COLO829 (cell line): ENCODE measurements around the gene AP2A2.

ENCODE experiments used
- DNase-seq: peaks from one replicate; pipeline ENCODE4 v3.0.0; 2012; ENCODE audit warnings: low spot score

Gene AP2A2

GRCh38 chr11:925496-926301 lies at the start of gene AP2A2:
AP2A2 (plus strand) TSS chr11:925870; CDS start chr11:926022, 152 bp downstream.
- peak; percentile 87 for DNase-seq

DNA sequence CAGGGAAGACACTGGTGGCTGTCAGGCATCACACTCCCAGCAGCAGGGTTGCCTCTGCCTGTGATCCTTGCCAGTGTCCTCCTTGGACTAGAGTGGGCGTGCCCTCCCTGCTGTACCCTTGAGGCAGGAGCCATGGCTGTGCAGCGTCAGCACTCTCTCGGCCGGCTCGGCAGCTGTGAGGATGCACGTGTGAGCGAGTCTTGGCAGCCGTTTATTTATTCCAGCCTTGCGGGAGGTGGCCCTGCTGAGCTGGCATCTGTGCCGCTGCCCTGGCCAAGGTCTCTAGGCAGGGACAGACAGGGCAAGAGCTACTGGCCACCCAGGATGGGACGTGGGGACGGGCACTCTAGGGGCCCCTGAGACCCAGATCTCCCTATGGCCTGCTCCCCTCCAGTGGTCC lies 49.1 kb upstream of the AP2A2 start:
- DNase-seq, result no peak

- DNase-seq, result peak; percentile 16
Observed at GRCh38 chr11:877565-877964, 48.1 kb upstream of the AP2A2 start.

- DNase-seq, result no peak
Observed at GRCh38 chr11:880447-880846, 45.2 kb upstream of the AP2A2 start.

DNA sequence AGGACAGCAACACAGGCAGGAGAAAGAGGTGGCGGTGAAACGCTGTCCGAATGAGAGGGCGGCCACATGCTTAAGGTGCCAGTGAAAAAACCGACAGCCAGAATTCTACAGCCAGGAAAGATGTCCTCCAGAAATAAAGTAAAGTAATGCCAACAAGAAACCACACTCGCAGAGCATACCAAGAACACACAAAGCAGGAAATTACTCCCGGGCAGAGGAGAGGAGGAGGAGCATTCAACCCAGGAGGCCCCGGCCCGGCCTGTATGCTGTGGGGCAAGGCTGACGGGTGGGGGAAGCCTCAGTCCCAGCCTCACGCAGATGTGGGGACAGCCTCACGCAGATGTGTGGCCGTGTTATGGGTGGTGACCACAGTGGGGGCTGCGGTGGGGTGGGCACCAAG lies 43.1 kb upstream of the AP2A2 start:
- DNase-seq, result no peak

- DNase-seq, result no peak
Observed at GRCh38 chr11:883527-883926, 42.1 kb upstream of the AP2A2 start.

DNA sequence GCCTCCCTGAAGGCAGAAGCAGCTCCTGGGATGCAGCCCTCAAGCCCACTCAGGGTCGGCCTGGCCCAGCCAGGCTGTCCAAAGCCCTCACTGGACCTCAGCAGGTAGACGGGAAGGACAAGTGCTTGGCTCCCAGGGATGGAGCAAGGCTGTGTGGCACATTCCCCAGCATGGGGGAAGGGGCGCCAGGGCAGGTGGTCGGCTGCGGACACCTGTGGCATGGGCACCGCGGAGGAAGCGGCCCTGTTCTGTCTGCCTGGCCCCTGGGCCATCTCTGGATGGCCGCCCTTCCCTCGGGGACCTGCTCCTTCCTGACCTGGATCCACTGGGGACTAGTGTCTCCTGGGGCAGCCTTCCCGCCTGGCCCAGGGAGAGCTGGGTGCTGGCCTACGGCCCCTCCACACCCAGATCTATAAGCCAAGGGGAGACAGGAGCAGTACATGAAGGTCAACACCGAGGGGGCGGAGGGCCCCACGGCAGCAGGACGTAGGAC lies 41.0 kb upstream of the AP2A2 start:
- no peak for DNase-seq

DNA sequence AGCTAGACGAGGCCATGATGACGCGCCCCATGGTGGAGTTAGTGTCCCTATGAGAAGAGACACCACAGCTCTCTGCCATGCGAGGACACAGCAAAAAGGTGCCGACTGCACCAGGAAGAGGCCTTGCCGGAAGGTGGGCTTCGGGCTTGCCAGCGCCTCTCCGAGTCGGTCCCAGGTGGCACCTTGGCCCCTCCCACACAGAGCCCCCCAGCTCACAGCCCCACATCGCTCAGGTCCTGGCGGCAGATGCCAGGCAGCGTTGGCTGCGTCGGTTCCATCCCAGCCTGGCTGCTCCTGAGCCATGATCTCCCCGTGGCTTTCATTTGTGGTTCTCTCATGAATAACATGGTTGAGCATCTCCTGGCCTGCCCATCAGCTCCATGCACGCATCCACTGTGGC lies 39.1 kb upstream of the AP2A2 start:
- DNase-seq, result no peak

- no peak for DNase-seq
Observed at GRCh38 chr11:887589-887988, 38.1 kb upstream of the AP2A2 start.

DNA sequence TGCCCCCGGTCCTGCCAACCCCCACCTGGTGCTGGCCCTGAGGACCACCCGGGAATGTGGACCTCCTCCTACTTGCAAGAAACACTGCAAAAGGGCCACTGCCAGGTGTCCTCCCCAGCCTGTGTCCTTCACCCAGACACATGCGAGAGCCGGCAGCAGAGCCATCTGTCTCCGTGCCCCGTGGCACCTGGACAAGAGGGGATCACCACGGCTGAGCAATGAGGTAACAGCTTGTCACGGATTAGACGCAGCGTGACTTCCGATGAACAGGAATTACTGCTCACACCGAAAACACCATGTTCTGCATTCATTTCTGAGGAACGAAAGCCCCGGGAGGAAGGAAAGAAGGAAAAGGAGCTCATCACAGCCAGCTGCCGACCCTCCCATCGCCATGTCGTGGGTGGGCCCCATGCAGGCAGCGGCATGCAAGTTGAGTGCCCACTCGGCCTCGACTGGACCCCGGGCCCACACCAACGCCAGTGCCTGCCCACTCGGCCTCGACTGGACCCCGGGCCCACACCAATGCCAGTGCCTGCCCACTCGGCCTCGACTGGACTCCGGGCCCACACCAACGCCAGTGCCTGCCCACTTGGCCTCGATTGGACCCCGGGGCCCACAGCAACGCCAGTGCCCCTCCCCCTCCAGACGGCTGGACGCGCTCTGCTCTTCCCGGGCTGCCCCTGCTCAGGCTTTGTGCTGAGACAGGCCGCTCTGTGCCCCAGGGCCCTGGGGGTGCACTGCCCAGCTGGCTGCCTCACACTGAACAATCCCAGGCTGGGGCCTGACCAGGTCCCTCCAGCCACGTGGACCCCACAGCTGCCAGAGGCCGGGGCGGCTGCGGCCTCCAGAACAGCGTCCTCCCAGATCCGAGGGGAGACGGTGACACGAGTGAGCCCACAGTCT lies 37.1 kb upstream of the AP2A2 start:
- no peak for DNase-seq

DNA sequence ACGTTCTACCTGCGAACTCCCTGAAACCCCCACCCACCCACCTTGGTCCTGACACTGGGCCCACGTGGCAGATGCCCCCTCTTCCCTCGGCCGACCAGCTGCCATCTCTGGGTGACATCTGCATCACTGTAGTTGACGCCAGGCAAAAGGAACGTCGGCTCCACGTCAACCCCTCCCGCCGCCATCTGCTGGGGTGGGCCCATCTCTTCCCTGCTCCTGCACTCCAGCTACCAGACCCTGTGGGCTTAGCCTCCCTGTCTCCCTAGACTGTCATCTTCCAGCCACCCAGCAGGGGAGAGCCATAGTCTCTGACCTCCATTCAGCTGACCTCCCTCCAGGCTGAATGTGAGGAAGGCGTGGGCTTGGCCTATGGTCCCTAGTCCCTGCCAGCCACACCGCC lies 36.4 kb upstream of the AP2A2 start:
- no peak for DNase-seq

- DNase-seq, result no peak
Observed at GRCh38 chr11:889687-890475, 35.8 kb upstream of the AP2A2 start.

DNA sequence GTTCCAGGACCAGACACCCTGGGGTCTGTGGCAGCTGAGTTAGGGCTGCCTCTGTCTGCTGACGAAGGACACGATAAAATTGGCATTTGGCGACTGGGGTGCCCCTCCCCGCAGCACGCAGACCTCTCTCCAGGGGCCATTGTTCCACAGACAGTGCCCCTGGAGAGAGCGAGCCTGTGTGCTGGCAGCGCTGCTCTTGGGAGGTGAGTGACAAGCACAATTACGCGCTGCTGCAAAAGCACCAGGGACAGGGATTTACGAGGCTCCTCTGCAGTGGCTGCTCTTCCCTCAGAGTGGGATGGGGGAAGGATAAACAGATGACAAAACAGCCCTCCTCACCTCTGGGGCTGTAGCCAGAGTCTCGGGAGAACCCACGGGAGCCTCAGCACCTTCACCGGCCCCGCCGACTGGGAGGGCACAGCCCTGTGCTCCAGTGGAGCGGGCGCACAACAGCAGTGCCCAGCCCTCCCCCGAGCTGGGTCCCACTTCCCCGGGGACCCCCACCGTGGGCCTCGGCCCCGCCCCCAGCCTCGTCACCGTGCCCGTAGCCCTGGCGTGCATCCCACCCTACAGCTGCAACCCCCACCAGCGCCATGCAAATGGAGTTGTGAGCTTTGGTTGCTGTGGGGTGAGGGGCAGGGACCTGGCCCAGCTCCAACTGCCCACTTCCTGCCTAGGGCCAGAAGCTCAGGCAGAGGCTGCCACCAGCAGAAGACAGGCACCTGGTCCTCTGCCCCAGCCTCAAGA lies 34.7 kb upstream of the AP2A2 start:
- no peak for DNase-seq

DNA sequence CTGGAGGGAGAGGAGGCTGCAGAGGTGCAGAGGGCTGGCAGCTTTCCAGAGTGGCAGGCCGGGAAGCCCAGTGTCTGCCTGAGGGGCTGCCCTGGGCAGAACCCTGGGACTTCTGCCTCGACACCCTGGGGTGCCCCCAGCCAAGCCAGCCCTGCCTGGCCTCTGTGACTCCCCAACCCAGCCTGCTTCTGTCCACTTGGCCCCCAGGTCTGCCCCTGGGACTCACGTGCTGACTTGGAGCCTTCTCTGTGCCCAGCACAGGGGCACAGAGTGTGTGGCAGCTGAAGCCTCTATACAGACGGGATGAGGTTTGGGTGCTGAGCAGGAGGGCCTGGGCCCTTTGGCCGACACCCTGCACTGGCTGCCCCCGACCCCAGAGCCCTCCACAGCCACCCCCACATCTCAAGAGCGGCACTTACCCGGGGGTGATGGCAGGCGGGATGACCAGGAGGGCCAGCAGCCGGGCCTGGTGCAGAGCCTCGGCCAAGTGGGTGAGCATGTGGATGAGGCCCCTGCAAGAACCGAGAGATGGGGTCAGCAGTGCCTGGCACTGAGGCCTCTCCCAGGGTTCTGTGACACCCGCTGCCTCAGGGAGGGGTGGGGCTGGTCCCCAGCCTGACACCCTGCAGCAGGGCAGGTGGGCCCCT lies 32.5 kb upstream of the AP2A2 start:
- DNase-seq, result no peak

- DNase-seq, result no peak
Observed at GRCh38 chr11:894575-895201, 31.0 kb upstream of the AP2A2 start.

DNA sequence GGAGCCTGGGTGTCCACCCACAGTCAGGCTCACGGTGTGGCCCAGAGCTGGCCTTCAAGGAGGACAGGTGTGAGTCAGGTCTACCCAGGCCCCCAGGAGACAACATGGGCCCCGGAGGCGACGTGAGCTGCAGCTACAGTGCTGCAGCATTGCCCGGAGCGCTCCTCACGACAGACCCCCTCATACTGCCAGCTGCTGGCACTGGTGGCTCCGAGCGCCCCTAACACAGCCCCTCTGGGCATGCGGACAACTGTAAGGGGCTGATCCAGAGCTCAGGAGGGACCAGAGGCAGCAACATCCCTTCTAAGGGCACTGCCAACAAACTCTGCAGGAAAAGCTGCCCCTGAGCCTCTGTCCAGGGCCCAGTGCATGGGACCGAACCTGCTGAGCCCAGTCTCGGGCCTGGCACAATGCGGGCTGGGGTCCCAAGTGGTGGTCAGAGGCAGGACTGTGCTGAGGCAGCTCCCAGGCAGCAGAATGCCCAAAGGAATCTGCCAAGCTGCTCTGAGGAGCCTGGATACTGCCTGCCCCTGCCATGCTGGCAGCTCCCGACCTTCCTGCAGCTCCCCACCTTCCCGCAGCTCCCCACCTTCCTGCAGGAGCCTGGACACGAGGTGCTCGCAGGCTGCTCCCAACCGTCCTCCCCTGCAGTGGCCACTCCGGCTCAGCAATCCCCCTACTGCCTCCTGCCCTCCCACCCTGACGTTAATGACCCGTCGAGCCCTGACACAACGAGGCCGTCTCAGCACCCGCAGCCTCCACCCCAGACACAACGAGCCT lies 30.1 kb upstream of the AP2A2 start:
- DNase-seq, result no peak

DNA sequence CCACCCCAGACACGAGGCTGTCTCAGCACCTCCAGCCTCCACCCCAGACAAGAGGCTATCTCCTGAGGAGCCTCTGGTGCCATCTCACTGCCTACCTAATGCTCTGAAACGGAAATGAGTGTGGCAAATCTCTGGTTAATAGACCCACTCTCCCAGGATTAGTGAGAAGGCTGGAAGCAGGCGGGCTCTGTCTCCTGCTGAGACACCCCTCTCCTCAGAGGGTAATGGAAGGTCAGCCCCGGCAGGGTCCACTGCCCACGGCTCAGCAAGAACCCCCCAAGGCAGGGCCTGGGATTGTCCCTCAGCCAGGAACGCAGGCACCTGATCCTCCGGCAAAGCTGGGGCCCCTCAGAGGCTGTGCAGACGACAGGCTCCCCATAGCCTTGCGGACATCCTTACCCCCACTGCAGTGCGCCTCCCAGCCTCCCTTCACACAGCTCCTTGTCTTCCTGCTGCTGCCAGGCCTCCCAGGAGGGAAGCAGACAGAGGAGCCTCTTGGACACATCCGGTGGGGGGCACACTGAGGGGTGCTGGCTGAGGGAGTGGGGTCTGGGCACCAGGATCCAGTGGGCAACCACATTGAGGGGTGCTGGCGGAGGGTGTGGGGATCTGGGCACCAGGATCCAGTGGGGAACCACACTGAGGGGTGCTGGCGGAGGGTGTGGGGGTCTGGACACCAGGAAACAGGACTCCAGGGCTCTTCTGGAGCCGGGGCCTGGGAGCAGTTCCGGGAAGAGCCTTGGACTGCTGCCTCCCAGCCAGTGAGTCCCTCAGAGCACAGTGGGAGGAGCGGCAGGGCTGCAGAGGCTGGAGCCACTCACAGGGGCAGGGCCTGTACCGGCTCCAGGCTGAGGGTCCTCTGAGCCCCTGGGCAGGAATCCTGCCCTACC lies 28.2 kb upstream of the AP2A2 start:
- DNase-seq, result no peak

DNA sequence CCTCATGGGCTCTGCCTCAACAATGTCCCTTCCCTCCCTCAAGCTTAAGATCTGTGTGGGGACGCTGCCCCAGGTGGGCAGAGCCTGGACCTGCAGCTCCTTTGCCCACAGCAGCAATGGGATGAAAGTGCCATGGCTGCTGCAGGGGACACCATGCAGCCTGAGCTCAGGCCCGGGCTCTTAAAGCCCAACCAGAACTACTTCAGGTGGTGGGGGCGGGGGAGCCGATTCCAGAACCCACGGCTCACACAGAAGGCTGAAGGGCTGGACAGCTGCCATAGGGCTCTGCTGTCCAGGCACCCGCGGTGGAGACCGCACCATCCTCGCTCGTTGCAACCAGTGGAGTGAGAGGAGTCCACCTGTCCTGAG lies 27.5 kb upstream of the AP2A2 start:
- DNase-seq, result no peak
